HepG2 (cell line): ENCODE results near the gene CEBPG. TPM values are rescaled to one million over a fixed set of nuclear protein-coding genes. Genes with fewer than 3 reads are reported as not detected.

Experiments used
- ATAD3A ChIP-seq: sonication (generic); formaldehyde crosslinking; IDR thresholded peaks from 2 replicates; pipeline ENCODE4 v1.4.0; 2020; ENCODE audit warnings: missing genetic modification reagents
- EED ChIP-seq: sonication (generic); formaldehyde crosslinking; IDR thresholded peaks from 2 replicates; pipeline ENCODE4 v1.5.0; 2020; ENCODE audit warnings: mild to moderate bottlenecking, missing genetic modification reagents
- EP300 ChIP-seq, 3 experiments: sonication (generic) in 1 of 3; formaldehyde crosslinking in 1 of 3; IDR thresholded peaks; 2 replicates each; pipeline versions ENCODE4 v1.5.1 to v1.6.1; 2011 to 2020; ENCODE audit warnings: low read depth in 2 of 3, low read length in 2 of 3, borderline replicate concordance in 1 of 3, improper control_type of control experiment in 1 of 3, mild to moderate bottlenecking in 1 of 3, missing genetic modification reagents in 1 of 3, moderate library complexity in 1 of 3
- KLF12 ChIP-seq: sonication (generic); formaldehyde crosslinking; IDR thresholded peaks from 2 replicates; pipeline ENCODE4 v1.4.0; 2020; ENCODE audit warnings: missing genetic modification reagents, borderline replicate concordance
- MXI1 ChIP-seq: IDR thresholded peaks from 3 replicates; pipeline ENCODE4 v1.6.1; 2012; ENCODE audit warnings: low read depth, low read length, inconsistent platforms, borderline replicate concordance
- MZF1 ChIP-seq: sonication (generic); formaldehyde crosslinking; IDR thresholded peaks from 2 replicates; pipeline ENCODE4 v1.8.1; 2023; ENCODE audit warnings: mild to moderate bottlenecking, missing genetic modification reagents, borderline replicate concordance
- NFYC ChIP-seq: IDR thresholded peaks from 2 replicates; pipeline ENCODE4 v1.6.1; 2016; ENCODE audit warnings: missing genetic modification reagents, missing compliant biosample characterization
- PHB2 ChIP-seq: fragments of 450-650 bp; IDR thresholded peaks from 2 replicates; pipeline ENCODE4 v1.6.1; 2018; ENCODE audit not compliant: partially characterized antibody
- POLR2AphosphoS5 ChIP-seq: IDR thresholded peaks from 2 replicates; pipeline ENCODE4 v1.6.1; 2012; ENCODE audit warnings: low read depth, low read length
- RNF2 ChIP-seq: fragments of 450-650 bp; conservative IDR thresholded peaks from 2 replicates; pipeline ENCODE4 v1.6.1; 2016; ENCODE audit warnings: low read depth
- SOX13 ChIP-seq, 3 experiments: fragments of 450-650 bp in 1 of 3; sonication (generic) in 1 of 3; formaldehyde crosslinking in 1 of 3; IDR thresholded peaks in 2 of 3; conservative IDR thresholded peaks in 1 of 3; 2 replicates each; pipeline versions ENCODE4 v1.5.0 to v1.6.1; 2016 to 2020; ENCODE audit warnings: antibody characterized with exemption in 1 of 3, mild to moderate bottlenecking in 1 of 3, missing compliant biosample characterization in 1 of 3, missing genetic modification reagents in 1 of 3, moderate library complexity in 1 of 3
- TCF7 ChIP-seq: sonication (generic); IDR thresholded peaks from 2 replicates; pipeline ENCODE4 v1.6.1; 2016; ENCODE audit warnings: antibody characterized with exemption, low read depth
- ZNF230 ChIP-seq: sonication (generic); formaldehyde crosslinking; IDR thresholded peaks from 2 replicates; pipeline ENCODE4 v1.4.0; 2020; ENCODE audit warnings: mild to moderate bottlenecking, missing genetic modification reagents
- ZNF282 ChIP-seq: fragments of 450-650 bp; IDR thresholded peaks from 2 replicates; pipeline ENCODE4 v1.6.1; 2018; ENCODE audit not compliant: partially characterized antibody
- ZNF607 ChIP-seq: sonication (generic); formaldehyde crosslinking; IDR thresholded peaks from 2 replicates; pipeline ENCODE4 v1.5.1; 2020; ENCODE audit warnings: missing genetic modification reagents, mild to moderate bottlenecking, borderline replicate concordance
- ZNF619 ChIP-seq: sonication (generic); formaldehyde crosslinking; IDR thresholded peaks from 2 replicates; pipeline ENCODE4 v1.4.0; 2020; ENCODE audit warnings: mild to moderate bottlenecking, missing genetic modification reagents
- ZNF660 ChIP-seq: sonication (generic); formaldehyde crosslinking; IDR thresholded peaks from 2 replicates; pipeline ENCODE4 v1.5.1; 2020; ENCODE audit warnings: mild to moderate bottlenecking, low read depth, missing genetic modification reagents, borderline replicate concordance
- ZNF766 ChIP-seq: sonication (generic); formaldehyde crosslinking; IDR thresholded peaks from 2 replicates; pipeline ENCODE4 v1.5.0; 2020; ENCODE audit warnings: missing genetic modification reagents, borderline replicate concordance
- polyA plus RNA-seq, 8 experiments: library from polyadenylated mRNA; depleted of rRNA in 3 of 8; stranded (reverse) in 7 of 8; unstranded in 1 of 8; fragments of >200 nt; fragmentation: Illumina TruSeq in 4 of 8; extraction: Trizol in 4 of 8; gene quantifications; 2 replicates each; pipeline versions ENCODE4 v1.2.1 to v1.2.3, GENCODE V29; 2011 to 2016; ENCODE audit warnings: low read depth in 4 of 8, missing spikeins in 1 of 8, mixed read lengths in 1 of 8; ENCODE audit not compliant: insufficient read depth in 1 of 8
- total RNA-seq, 5 experiments: library from RNA; depleted of rRNA; stranded (reverse); fragments of >200 nt; fragmentation: Illumina TruSeq; extraction: Trizol; gene quantifications; 2 replicates each; pipeline ENCODE4 v1.2.3, GENCODE V29; 2016; ENCODE audit warnings: low read depth in 1 of 5
- TF ChIP-seq, protein P1 (sequence below): IDR thresholded peaks from 2 replicates; pipeline ENCODE4 v1.6.1; 2016
- TF ChIP-seq, protein P2 (sequence below): sonication (generic); formaldehyde crosslinking; conservative IDR thresholded peaks from 2 replicates; pipeline ENCODE4 v1.4.0; 2020; ENCODE audit warnings: missing genetic modification reagents
- TF ChIP-seq, protein P3 (sequence below): sonication (generic); IDR thresholded peaks from 2 replicates; pipeline ENCODE4 v1.6.1; 2016; ENCODE audit warnings: low read depth, borderline replicate concordance
- TF ChIP-seq, protein P4 (sequence below): sonication (generic); formaldehyde crosslinking; IDR thresholded peaks from 2 replicates; pipeline ENCODE4 v1.8.0; 2022; ENCODE audit warnings: mild to moderate bottlenecking, missing genetic modification reagents, borderline replicate concordance

The CEBPG gene
- total and polyA plus RNA-seq, 2 of the 13 experiments (the other 11 are each of a cell fraction or from before 2014, with no cell fraction given): 25.7 to 34.3 TPM

DNA sequence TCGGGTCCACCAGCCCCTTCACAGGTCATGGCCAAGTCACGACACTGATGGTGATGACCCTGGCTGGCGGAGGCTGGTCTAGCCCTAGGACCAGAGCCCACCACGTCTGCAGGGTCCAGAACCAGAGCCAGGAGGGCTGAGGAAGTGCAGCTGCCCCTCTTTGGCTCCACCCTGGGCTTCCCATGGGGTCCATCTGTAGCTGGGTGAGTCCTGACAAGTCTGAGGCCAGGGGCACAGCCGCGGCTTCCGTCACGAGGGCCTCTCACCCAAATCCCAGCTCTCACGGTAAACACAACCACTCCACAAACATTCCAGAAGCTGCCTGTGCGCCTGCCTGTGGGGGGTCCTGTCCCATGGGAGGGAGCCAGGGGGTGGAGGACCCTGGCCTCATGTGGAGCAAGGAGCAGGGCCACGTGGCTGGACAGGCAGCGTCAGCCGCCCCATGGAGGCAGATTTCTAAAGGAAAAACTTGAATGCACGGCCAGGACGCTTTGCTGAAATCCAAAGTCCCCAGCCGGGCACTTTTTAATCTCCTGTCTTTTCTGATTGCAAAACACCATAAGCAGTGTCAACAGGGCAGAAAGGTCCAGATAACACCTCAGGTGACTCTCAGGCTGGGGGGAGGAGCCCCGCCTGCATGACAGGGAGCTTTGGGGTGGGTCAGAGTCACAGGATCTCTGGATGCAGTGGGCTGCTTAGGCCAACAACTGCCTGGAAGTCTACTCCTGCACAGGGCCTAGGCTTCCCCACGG, 29.9 kb downstream of the CEBPG start (continued):
- TF ChIP-seq KLF12 (CRISPR knock-in tag) (peak; percentile 92; the same call in 1 of the 2 replicates), ZNF660 (CRISPR knock-in tag) (0 out of 2 replicates have a peak, but pooled peaks have one; percentile 54), MZF1 (peak; percentile 73; the same call in 1 of the 2 replicates), PHB2 (no peak), EED (no peak), ZNF230 (CRISPR knock-in tag) (peak; percentile 95; the same call in 1 of the 2 replicates), ZNF619 (CRISPR knock-in tag) (peak; percentile 88; the same call in 1 of the 2 replicates), ZNF766 (CRISPR knock-in tag) (peak; percentile 99), TCF7 (peak; percentile 76), RNF2 (peak; percentile 95), POLR2AphosphoS5 (0 out of 2 replicates have a peak, but pooled peaks have one; percentile 14), EP300 (IDR thresholded peaks at IDR 0.05; ENCODE audit: low read depth in 2 of 2, low read length in 2 of 2) (peak in 1 of 2 experiments; percentile 96; a peak in 3 of 4 replicates), EP300 (CRISPR knock-in tag; IDR thresholded peaks at IDR 0.05; ENCODE audit: borderline replicate concordance) (peak; percentile 80; the same call in 1 of the 2 replicates), NFYC (CRISPR knock-in tag) (peak; percentile 57), ATAD3A (CRISPR knock-in tag) (no peak), ZNF607 (CRISPR knock-in tag) (peak; percentile 99), SOX13 (IDR thresholded peaks at IDR 0.05) (no peak; the same call in 1 of the 2 replicates), SOX13 (CRISPR knock-in tag; conservative IDR thresholded peaks at IDR 0.05 in 1 of 2, IDR thresholded peaks at IDR 0.05 in 1 of 2) (peak in 1 of 2 experiments; percentile 82; a peak in 2 of 4 replicates), ZNF282 (no peak), MXI1 (peak; percentile 88; the same call in 2 of the 3 replicates)
- TF ChIP-seq, protein P1, sequence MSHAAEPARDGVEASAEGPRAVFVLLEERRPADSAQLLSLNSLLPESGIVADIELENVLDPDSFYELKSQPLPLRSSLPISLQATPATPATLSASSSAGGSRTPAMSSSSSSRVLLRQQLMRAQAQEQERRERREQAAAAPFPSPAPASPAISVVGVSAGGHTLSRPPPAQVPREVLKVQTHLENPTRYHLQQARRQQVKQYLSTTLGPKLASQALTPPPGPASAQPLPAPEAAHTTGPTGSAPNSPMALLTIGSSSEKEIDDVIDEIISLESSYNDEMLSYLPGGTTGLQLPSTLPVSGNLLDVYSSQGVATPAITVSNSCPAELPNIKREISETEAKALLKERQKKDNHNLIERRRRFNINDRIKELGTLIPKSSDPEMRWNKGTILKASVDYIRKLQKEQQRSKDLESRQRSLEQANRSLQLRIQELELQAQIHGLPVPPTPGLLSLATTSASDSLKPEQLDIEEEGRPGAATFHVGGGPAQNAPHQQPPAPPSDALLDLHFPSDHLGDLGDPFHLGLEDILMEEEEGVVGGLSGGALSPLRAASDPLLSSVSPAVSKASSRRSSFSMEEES (CRISPR knock-in tag): peak; percentile 99
- TF ChIP-seq, protein P2, sequence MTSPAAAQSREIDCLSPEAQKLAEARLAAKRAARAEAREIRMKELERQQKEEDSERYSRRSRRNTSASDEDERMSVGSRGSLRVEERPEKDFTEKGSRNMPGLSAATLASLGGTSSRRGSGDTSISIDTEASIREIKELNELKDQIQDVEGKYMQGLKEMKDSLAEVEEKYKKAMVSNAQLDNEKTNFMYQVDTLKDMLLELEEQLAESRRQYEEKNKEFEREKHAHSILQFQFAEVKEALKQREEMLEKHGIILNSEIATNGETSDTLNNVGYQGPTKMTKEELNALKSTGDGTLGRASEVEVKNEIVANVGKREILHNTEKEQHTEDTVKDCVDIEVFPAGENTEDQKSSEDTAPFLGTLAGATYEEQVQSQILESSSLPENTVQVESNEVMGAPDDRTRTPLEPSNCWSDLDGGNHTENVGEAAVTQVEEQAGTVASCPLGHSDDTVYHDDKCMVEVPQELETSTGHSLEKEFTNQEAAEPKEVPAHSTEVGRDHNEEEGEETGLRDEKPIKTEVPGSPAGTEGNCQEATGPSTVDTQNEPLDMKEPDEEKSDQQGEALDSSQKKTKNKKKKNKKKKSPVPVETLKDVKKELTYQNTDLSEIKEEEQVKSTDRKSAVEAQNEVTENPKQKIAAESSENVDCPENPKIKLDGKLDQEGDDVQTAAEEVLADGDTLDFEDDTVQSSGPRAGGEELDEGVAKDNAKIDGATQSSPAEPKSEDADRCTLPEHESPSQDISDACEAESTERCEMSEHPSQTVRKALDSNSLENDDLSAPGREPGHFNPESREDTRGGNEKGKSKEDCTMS: no peak
- TF ChIP-seq, protein P3, sequence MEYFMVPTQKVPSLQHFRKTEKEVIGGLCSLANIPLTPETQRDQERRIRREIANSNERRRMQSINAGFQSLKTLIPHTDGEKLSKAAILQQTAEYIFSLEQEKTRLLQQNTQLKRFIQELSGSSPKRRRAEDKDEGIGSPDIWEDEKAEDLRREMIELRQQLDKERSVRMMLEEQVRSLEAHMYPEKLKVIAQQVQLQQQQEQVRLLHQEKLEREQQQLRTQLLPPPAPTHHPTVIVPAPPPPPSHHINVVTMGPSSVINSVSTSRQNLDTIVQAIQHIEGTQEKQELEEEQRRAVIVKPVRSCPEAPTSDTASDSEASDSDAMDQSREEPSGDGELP: peak; percentile 87; the same call in 1 of the 2 replicates
- TF ChIP-seq, protein P4, sequence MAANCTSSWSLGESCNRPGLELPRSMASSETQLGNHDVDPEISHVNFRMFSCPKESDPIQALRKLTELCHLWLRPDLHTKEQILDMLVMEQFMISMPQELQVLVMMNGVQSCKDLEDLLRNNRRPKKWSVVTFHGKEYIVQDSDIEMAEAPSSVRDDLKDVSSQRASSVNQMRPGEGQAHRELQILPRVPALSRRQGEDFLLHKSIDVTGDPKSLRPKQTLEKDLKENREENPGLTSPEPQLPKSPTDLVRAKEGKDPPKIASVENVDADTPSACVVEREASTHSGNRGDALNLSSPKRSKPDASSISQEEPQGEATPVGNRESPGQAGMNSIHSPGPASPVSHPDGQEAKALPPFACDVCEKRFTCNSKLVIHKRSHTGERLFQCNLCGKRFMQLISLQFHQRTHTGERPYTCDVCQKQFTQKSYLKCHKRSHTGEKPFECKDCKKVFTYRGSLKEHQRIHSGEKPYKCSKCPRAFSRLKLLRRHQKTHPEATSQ (CRISPR knock-in tag): peak; percentile 92
